HG03139 (cell line): ENCODE measurements around the gene NRTN.
"Not testable (repeated sequence)": the region's sequence is repeated elsewhere in the genome, so short reads cannot be mapped to it uniquely, and the experiment has no call there.

Experiments used
- ATAC-seq: cut with Tn5 transposase; IDR thresholded peaks from one replicate; pipeline ENCODE4 v1.9.1; 2021; ENCODE audit not compliant: unreplicated experiment

NRTN gene

DNA sequence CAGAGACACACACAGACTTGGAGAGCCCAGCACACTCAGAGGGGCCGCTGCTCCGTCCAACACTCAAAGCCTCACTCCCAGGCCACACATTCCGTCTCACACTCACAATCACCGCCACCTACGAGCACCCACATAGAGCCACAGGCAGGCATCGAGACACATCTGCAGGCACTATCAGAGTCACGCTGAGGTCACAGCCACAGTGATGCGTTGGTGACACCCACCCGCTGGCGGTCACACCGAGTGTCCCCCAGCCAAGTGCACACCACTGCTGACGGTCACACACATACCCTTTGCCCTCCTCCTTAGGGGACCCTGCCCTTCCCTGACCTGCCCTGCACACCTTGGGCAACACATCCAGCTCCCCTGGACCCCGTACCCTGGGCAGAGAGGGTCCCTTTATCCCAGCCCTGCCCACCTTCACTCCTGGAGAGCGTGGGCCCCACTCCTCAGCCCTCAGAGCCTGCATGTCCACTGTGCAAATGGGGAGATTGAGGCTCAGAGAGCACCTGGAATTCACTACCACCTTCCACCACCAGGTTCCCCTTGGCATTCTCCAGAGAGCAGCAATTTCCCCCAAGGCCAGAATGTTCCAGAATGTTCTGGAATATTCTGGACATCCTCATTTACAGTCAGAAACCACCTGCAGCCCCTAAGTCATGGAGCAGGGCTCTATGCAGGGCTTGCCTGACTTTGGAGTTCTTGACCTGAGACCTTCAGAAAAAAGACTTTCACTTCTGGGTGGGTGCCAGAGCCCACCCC, 60.0 kb downstream of the NRTN start:
- no peak for ATAC-seq

DNA sequence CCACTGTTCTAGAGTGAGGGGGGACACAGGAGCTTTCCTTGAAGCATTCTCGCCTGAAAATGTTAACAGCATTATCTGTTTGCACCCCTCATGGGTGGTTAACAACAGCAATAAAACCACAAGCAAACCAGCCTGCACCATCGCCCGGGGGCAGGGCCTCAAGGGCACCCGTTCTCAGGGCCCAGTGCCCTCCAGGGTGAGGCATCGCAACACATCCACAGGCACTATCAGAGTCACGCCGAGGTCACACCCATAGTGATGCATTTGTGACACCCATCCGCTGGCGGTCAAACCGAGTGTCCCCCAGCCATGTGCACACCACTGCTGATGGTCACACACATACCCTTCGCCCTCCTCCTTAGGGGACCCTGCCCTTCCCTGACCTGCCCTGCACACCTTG, 60.9 kb downstream of the NRTN start:
- no peak for ATAC-seq

GRCh38 chr19:5867201-5868136, 62.6 kb downstream of the NRTN start:
- ATAC-seq: no peak

DNA sequence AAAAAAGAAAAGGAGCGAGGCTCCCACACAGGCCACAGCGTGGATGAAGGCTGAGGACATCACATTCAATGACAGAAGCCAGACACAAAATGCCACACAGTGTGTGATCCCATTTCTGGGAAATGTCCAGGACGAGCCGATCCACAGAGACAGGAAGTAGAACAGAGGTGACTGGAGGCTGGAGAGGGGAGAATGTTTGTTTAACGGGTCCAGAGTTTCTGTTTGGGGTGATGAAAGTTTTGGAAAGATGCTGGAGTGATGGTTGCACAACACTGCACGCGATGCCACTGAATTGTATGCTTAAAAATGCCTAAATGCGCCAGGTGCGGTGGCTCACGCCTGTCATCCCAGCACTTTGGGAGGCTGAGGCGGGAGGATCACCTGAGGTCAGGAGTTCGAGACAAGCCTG, 66.1 kb downstream of the NRTN start:
- no peak for ATAC-seq

DNA sequence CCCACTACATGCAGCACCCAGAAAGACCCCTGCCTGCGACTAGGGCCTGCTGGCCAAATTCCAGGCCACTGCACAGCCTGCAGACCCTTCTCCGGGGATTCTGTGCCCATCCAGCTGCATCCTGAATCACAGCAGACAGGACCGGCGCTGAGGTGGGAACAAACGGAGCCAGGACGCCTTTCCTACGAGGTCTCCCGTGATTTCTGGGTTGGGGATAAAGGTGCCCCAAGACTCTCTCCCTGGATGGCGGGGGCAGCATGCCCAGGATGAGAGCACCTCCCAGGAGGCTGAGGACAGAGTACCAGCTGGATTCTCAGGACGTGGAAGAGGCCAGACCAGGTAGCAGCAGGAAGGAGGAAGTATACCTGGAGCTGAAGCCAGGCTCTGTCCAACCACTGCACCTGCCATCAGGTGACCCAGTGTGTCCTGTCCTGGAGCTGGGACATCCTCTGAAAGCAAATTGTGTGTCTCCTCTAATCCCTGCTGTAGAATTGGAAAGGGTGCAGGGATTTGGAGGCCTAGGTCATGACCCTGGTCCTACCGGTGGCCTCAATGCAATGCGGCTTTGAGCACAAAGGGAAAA, 68.8 kb downstream of the NRTN start:
- ATAC-seq: no peak

DNA sequence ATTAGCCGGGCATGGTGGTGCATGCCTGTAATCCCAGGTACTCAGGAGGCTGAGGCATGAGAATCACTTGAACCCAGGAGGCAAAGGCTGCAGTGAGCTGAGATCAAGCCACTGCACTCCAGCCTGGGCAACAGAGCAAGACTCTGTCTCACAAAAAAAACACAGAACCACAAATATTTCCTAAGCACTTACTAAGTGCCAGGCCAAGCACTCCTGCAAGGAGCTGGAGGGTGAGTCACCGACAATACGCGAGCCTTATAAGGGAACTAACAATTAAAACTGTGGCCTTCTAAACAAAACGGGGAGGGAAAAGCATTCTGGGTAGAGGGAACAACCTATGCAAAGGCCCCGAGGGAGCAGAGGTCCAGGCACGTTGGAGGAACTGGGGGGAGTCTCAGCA, 69.6 kb downstream of the NRTN start:
- not testable (repeated sequence) for ATAC-seq

GRCh38 chr19:5877427-5877826, 72.6 kb downstream of the NRTN start:
- no peak for ATAC-seq

DNA sequence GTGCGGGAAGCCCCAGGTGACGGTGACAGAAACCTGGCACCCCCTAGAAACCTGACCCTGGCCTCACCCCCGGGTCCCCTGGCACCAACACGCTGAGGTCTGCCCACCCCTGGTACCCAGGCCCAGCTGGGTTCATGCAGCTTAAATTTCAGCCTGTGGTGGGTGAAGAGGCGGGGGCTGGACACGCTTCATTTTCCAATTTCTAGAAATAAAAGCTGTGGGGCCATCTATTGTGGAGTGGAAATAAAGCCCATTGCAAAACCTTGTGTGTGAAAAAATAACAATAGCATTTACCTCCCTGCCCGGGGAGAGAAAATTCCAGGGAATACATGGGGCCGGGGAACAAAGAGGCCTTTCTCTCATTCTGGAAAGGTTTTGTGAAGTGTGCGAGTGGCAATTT, 73.0 kb downstream of the NRTN start:
- no peak for ATAC-seq
